Testis (tissue), 2 donors: Measurements from ENCODE around the gene KRT12.

Experiments
- CTCF ChIP-seq, 3 experiments: fragments of 450-650 bp in 2 of 3; fragments of 200-600 bp in 1 of 3; sonication (generic) in 1 of 3; IDR thresholded peaks; one replicate each; pipeline ENCODE4 v1.5.1; 2016 to 2019; ENCODE audit warnings: antibody characterized with exemption in 3 of 3, mild to moderate bottlenecking in 2 of 3, moderate library complexity in 1 of 3
- POLR2A ChIP-seq: fragments of 450-650 bp; IDR thresholded peaks from one replicate; pipeline ENCODE4 v1.6.1; 2017; ENCODE audit warnings: antibody characterized with exemption, mild to moderate bottlenecking, moderate library complexity

GRCh38 chr17:40866838-40867237 lies at the start of gene KRT12:
- TF ChIP-seq CTCF (IDR thresholded peaks at IDR 0.05) (no peak), POLR2A (no peak)
